SHP77 treated with DMSO at 0.1 percent for 48 hours (cell line): Measurements from ENCODE around the gene CACNG4.

Source experiments
- DNase-seq: peaks from one replicate; lab custom pipeline; 2025; lab: John Stamatoyannopoulos, UW

The CACNG4 gene

DNA sequence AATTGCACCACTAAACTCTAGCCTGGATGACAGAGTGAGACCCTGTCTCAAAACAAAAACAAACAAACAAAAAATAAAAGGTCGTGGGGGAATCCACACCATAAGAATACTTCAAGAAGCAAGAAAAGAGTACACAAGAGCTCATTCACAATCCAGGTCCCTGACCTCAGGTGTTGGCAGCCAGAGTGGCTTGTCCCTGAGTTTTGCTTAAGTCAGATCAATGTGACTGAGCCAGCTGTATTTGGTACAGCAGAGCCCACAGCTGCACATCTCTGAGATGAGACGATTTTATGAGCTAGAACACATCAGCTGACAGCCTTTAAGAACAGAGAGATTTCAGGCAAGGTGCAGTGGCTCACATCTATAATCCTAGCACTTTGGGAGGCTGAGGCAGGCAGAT lies 102.2 kb downstream of the CACNG4 start:
- DNase-seq: no peak

DNA sequence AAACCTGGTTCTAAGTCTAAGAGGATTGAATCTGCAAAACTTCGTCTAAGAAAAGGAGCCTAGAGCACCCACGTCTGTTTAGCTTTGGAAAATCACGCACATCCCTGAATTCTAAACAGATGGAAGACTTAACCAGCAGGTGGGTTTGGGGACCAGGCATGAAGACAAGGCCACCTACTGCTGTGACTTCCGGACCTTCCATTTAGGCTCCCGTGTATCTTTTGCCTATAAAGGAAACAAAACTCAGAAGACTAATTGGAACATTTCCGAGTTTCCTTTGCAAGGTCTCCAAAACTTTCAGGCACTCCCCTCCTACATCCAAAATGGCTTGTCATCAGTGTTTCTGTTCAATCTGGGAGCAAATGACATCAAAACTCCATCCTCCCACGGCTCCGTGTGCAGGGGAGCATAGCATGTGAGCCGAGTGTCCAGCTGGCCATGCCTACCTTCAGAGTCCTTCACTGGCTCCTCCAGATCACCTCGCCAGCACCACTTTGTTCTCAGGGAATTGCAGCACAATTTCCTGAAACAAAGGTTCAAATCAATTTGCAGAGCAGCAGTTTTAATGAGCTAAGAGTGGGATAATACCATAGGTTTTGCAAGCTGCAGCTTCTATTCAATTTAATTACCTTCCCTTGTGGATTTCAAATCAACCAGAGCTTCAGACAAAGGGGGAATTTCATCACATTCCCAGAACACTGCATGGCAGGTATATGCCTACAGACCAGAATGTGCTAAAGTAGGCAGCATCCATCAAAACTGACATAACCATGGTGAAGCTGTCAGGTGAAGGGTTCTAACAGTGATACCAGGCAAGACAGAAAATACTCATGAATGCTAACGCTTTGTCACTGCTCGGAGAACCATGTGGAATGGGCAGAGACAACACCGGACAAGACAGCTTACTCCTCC lies 103.3 kb downstream of the CACNG4 start:
- no peak for DNase-seq

DNA sequence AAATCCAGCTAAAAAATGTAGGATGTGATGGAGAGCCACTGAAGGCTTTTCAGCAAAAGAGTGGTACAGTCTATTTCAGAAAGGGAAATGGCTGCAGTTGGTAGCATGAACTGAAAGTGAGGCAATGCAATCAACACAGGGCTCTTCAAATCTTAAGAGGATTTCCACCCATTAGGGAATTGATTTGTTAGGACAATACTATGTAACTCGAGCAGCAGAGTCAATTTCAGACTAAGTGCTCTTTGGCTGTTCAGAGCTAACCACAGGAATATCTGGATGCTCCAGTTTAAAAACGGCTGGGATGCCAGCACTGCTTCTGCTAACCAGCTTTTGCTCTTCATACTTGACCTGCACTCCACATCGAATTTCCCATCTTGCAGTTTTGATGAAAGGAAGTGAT lies 104.5 kb downstream of the CACNG4 start:
- DNase-seq: no peak

DNA sequence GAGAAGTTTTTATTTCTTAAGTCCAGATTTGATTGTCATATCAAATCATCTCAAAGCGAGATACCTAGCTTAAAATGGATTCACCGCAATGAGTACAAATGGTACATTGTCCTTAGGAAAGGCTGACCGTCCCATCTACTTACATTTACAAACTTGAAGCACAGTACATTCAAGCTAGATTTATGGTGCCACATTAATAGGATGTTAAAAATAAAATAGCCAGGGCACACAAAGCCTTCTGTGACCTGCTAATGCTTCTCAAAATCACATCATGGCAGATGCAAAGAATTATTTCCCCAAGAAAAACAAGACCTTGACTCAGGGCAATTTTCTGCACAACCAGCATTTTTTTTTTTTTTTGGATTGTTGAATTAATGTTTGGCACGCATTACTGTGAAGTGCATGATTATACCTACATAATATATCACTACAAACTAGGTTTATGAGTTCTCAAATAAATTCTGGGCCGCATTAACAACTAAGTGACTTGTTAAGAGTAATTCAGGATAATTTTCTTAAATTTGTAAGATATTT lies 105.2 kb downstream of the CACNG4 start:
- no peak for DNase-seq

DNA sequence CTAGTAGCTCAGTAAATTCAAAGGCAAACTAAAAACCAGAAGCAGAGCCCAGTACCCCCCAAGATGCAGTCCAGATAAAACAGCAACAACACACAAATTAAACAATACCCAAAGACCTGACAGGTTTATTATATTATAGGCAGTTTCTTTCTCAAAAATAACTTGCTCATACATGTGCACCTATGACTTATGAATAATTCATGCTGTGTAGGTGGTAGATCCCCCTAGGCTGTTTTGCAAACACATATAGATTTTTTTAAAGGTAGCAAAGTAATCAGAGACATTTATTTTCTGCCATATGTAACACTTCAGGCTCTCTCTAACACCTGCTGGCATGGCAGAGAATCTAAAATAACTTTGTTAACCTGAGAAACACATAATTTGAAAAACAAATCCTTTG lies 107.1 kb downstream of the CACNG4 start:
- no peak for DNase-seq

DNA sequence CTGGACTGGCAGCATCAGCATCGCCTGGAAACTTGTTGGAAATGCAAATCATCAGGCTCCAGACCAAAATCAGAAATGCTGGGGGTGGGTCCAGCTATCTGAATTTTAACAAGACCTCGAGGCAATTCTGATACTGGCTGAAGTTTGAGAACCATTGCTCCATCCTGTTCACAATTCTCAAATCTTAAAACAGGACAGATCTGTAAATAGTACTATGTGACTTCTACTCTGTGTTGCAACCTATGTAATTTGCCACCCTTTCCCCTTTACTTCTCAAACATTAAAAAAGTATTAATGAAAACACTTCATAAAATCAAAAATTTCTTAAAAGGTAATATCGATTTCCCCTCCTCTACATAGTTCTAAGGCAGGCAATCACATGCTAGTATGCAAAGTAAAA lies 108.4 kb downstream of the CACNG4 start:
- no peak for DNase-seq

DNA sequence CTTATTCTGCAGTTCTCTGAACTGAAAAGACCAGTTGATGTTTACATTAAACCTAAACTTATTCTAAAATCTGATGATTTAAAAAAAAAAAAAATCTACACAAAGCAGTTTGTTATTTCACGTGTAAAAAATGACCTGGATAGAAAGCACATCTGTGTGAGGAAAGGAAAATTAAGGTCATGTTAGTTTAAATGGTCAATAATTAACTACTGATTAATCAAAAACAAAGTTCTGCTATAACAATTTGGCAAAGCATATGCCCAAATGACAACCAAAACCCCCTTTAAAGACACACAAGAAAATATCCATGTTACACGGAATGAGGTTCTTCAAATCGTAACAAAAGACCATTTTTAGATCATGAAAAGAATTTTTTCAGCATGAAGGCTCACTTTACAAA lies 110.3 kb downstream of the CACNG4 start:
- no peak for DNase-seq

DNA sequence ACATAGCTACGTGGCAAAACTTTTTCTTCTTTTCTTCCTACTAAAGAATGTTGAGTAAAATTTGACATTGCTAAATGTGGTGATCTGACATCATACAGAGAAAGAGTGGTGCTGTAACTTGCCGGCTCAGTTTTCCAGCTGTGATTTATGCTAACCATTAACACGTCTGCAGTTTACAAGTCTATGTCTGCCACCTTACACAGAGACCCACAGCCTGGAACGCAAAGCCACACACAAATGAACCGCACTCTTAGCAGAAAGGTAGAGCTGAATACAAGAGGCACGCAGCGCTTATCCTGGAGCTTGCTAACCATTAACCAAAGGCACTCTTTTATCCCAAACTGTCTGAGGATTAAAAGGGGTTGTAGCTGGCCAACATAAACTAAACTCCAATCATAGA lies 111.8 kb downstream of the CACNG4 start:
- DNase-seq: no peak

DNA sequence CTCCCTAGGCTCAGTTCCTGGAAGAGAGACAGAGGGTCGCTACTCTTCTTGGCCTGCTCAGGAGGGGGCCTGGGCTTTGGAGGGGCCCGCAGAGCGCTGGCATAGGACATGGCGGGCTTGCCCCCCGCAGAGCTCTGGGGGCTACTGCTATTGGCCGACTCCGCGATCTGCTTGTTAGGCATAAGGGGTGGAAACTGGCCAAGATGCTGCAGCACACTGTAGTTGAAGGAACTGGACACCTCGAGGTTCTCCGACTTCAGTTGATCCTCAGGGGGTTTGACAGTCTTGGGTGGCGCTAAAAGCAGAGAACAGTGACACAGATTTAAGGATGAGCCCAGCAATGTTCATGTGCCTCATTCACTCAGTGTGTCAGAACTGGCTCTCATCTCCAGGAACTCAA lies 113.8 kb downstream of the CACNG4 start:
- DNase-seq: no peak

DNA sequence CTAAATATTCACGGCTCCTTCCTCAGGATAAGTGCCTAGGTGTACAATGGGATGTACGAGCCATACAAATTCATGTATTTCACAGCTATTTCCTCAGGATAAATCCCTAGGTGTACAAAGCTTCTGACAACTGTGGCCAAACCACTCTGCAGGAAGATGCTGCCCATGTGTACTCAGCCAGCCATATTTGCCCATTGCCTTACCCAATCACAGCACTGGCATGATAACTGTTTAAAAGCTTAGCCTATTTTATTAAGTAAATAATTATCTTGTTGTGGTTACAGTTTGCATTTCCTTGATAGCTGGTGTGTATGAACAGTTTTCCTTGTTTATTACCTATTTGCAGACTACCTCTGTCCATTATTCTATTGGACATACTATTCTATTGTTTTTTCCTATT lies 115.0 kb downstream of the CACNG4 start:
- DNase-seq: no peak

DNA sequence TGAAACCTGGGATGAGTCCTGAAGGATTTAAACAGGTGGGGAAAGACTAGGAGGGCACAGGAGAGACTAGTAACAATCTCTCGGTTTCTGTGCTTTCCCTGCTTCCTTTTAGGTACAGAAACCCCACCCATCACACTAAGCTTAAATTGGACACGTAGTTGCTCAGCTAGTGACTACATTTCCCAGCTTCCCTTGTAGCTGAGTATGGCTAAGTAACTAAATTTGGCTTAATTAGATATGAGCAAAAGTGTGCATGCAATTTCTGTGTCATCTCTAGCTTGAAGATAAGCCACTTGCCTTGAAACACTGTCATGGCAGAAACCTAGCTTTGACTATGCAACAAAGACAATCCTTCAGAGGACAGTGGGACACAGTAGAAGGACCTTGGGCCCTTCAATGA lies 116.3 kb downstream of the CACNG4 start:
- DNase-seq: no peak

DNA sequence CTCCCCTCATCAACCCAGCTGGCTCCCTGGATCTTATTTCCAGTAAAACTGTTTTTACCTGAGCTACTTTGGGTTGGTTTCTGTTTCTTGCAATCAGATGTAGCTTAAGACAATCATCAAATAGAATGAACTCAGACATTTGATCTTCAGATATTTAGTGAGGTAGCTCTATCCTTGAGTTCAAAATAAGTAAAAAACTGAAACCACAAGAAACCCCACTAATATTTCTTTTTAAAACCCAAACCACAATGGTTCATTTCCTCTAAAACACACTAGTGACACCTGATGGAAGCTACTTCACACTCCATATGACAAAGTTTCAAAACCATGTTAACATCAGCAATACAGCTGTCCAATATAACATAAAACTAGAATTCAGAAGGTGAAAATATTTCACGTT lies 117.6 kb downstream of the CACNG4 start:
- DNase-seq: no peak
